Breast epithelium (tissue), 4 donors: ENCODE results near the gene YIPF3. TPM values are rescaled to one million over a fixed set of nuclear protein-coding genes. Genes with fewer than 3 reads are reported as not detected.

Experiments used
- DNase-seq, 2 donors: peaks; one replicate each; pipeline ENCODE4 v3.0.0-alpha.2; 2019; ENCODE audit warnings: low spot score in 2 of 2
- H3K27ac ChIP-seq, 2 donors: fragments of 200-600 bp; sonication (generic) in 1 of 2; one replicate each; pipeline ENCODE4 v1.5.1; 2016 to 2019; ENCODE audit warnings: mild to moderate bottlenecking in 1 of 2
- H3K27me3 ChIP-seq, 2 donors: fragments of 200-600 bp; sonication (generic) in 1 of 2; one replicate each; pipeline versions ENCODE4 v1.5.1 to v1.6.0; 2017 to 2019; ENCODE audit warnings: control low read depth in 1 of 2, mild to moderate bottlenecking in 1 of 2
- H3K36me3 ChIP-seq: fragments of 200-600 bp; one replicate; pipeline ENCODE4 v1.5.1; 2019
- H3K4me1 ChIP-seq, 2 donors: fragments of 200-600 bp; sonication (generic); one replicate each; pipeline ENCODE4 v1.5.1; 2016 to 2019; ENCODE audit warnings: control low read depth in 1 of 2
- H3K4me3 ChIP-seq, 3 donors: fragments of 200-600 bp; sonication (generic); 1 replicate in 2 of 3; 2 replicates in 1 of 3; pipeline ENCODE4 v1.5.1; 2016 to 2019; ENCODE audit warnings: mild to moderate bottlenecking in 3 of 3, moderate library complexity in 2 of 3
- H3K9me3 ChIP-seq, 2 donors: fragments of 200-600 bp; sonication (generic) in 1 of 2; one replicate each; pipeline ENCODE4 v1.5.1; 2016 to 2019; ENCODE audit warnings: control low read depth in 1 of 2
- CTCF ChIP-seq, 3 donors: fragments of 450-650 bp; IDR thresholded peaks; one replicate each; pipeline ENCODE4 v1.5.1; 2016 to 2017; ENCODE audit warnings: antibody characterized with exemption in 3 of 3, mild to moderate bottlenecking in 3 of 3, moderate library complexity in 3 of 3
- POLR2A ChIP-seq: fragments of 450-650 bp; IDR thresholded peaks from one replicate; pipeline ENCODE4 v1.6.1; 2016; ENCODE audit warnings: antibody characterized with exemption, mild to moderate bottlenecking, moderate library complexity
- POLR2AphosphoS5 ChIP-seq, 3 donors: sonication (generic); formaldehyde crosslinking; IDR thresholded peaks; one replicate each; pipeline ENCODE4 v1.6.1; 2017; ENCODE audit warnings: antibody characterized with exemption in 3 of 3
- intact Hi-C: fragments of 100-400 bp; cut with DNase I; formaldehyde crosslinking; loops from one replicate; pipeline ENCODE4 v1.15.1; 2023; ENCODE audit warnings: low total_unique reads
- total RNA-seq, 3 donors: library from RNA; depleted of rRNA; stranded (reverse); fragments of >200 nt; gene quantifications; one replicate each; pipeline ENCODE4 v1.1.0, GENCODE V29; 2016

Gene YIPF3
- total RNA-seq, 3 donors from 2014 or later: 89.5 to 100 (median 96.2) TPM

DNA sequence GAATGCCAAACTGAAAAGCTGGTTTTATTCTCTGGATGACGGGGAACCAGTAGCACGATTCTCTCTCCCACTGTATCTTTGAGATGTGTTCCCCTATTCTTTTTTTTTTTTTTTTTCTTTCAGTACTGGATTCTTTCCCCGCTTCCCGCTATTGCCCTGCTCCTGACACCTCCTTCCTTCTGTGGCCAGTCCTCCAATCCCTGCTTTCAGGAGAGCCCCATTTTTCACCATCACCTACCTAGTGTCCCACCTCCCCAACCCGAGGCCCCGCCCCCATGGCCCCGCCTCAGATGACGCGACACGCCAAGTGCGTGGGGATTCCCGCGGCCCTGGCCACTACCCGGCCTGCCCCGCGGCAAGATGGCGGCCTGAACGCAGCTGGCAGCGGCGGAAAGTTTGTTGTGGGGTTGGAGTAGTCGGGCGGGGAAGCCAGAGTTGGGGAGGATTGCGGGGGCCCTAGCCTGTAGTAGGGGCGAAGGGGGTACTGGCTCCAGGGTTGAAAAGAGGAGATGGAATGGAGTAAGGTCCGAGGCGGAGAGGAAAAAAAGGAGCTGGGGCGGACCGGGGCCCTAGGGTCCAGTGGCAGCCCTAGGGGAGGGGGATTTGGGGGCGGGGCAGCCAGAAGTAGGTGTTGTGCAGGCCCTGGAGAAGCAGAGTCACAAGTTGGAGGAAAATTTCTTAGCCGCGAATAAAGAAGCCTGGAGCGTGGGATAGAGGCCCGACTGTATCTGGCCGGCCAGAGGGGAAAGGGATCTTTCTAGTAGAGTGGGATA lies 39.3 kb downstream of the YIPF3 start, which contains the start of gene TJAP1:
TJAP1 (plus strand) TSS at position 336 of the 773 bp plus-strand sequence. CDS start 21,432 bp downstream, outside the sequence.
- no peaks in the 10 kb centered on the region for H3K27me3 ChIP-seq
- no peaks in the 10 kb centered on the region for H3K36me3 ChIP-seq
- peak within 1 kb of the TSS; percentile 76 to 89 for H3K27ac ChIP-seq
- TF ChIP-seq POLR2AphosphoS5 (IDR thresholded peaks at IDR 0.05) (peak in 2 of 3 donors; percentile 72 to 90), POLR2A (peak; percentile 75), CTCF (IDR thresholded peaks at IDR 0.05) (no peak)
- intact Hi-C loops: no loop called here
- H3K4me3 ChIP-seq: peak within 1 kb of the TSS; percentile 77 to 82 (median 80)
- H3K9me3 ChIP-seq: no peaks in the 10 kb centered on the region
- peaks cover 0 to 6% of the 10 kb centered on the region in 2 donors for H3K4me1 ChIP-seq
- peak; percentile 93 to 95 for DNase-seq

GRCh38 chr6:43476746-43477145 lies 40.0 kb downstream of the YIPF3 start:
- intact Hi-C loops: no loop called here
- Histone ChIP-seq H3K4me1 (peaks cover 0 to 6% of the 10 kb centered on the region in 2 donors), H3K36me3 (no peaks in the 10 kb centered on the region), H3K9me3 (no peaks in the 10 kb centered on the region), H3K27me3 (no peaks in the 10 kb centered on the region), H3K27ac (peak overlapping the region; percentile 57 to 89), H3K4me3 (peak overlapping the region; percentile 77 to 82 (median 80))
- DNase-seq: no peak
- TF ChIP-seq CTCF (IDR thresholded peaks at IDR 0.05) (no peak), POLR2A (no peak), POLR2AphosphoS5 (IDR thresholded peaks at IDR 0.05) (no peak)

- intact Hi-C loops: no loop called here
- no peaks in the 10 kb centered on the region for H3K36me3 ChIP-seq
- no peak overlapping the region for H3K27ac ChIP-seq
- H3K27me3 ChIP-seq: no peaks in the 10 kb centered on the region
- TF ChIP-seq POLR2A (no peak), CTCF (IDR thresholded peaks at IDR 0.05) (no peak), POLR2AphosphoS5 (IDR thresholded peaks at IDR 0.05) (no peak)
- no peak for DNase-seq
- no peaks in the 10 kb centered on the region for H3K9me3 ChIP-seq
- H3K4me3 ChIP-seq: no peak overlapping the region
- H3K4me1 ChIP-seq: peaks cover 0 to 6% of the 10 kb centered on the region in 2 donors
Observed at GRCh38 chr6:43475516-43475915, 41.2 kb downstream of the YIPF3 start.

- no peak overlapping the region for H3K4me3 ChIP-seq
- no peaks in the 10 kb centered on the region for H3K9me3 ChIP-seq
- H3K36me3 ChIP-seq: no peaks in the 10 kb centered on the region
- no peaks in the 10 kb centered on the region for H3K27me3 ChIP-seq
- peaks cover 0 to 5% of the 10 kb centered on the region in 2 donors for H3K4me1 ChIP-seq
- no peak for TF ChIP-seq POLR2AphosphoS5 (IDR thresholded peaks at IDR 0.05)
- no peak for TF ChIP-seq POLR2A
- TF ChIP-seq CTCF (IDR thresholded peaks at IDR 0.05): no peak
- intact Hi-C loops: loop anchor here (1.0 kb wide), 1 partner anchor 8 kb away; no protein-coding TSS in a partner anchor
- no peak for DNase-seq
- H3K27ac ChIP-seq: no peak overlapping the region
Observed at GRCh38 chr6:43472515-43472914, 44.2 kb downstream of the YIPF3 start.

- Histone ChIP-seq H3K4me3 (no peak overlapping the region), H3K27me3 (no peaks in the 10 kb centered on the region), H3K4me1 (peaks cover 0 to 5% of the 10 kb centered on the region in 2 donors), H3K9me3 (no peaks in the 10 kb centered on the region), H3K36me3 (no peaks in the 10 kb centered on the region), H3K27ac (no peak overlapping the region)
- TF ChIP-seq POLR2A: no peak
- intact Hi-C loops: no loop called here
- DNase-seq: no peak
Observed at GRCh38 chr6:43471399-43471798, 45.3 kb downstream of the YIPF3 start.
